GM21381 (cell line): Measurements from ENCODE around the gene OCLN.
A peak's percentile ranks its signal among the peaks of the same experiment; 100 is the strongest.
"Not testable (repeated sequence)": the region's sequence is repeated elsewhere in the genome, so short reads cannot be mapped to it uniquely, and the experiment has no call there.

Experiments
- ATAC-seq: cut with Tn5 transposase; IDR thresholded peaks from one replicate; pipeline ENCODE4 v1.9.1; 2021; ENCODE audit warnings: mild to moderate bottlenecking, moderate library complexity; ENCODE audit not compliant: unreplicated experiment

Gene OCLN

GRCh38 chr5:69526660-69527059, 34.1 kb downstream of the OCLN start:
- ATAC-seq = no peak

GRCh38 chr5:69527128-69527770, 34.7 kb downstream of the OCLN start:
- ATAC-seq = no peak

GRCh38 chr5:69528035-69528434, 35.4 kb downstream of the OCLN start:
- ATAC-seq = no peak

GRCh38 chr5:69528609-69529008, 36.0 kb downstream of the OCLN start:
- ATAC-seq = no peak

GRCh38 chr5:69530561-69531405, 38.2 kb downstream of the OCLN start:
- no peak for ATAC-seq

- ATAC-seq = no peak
These were observed 38.8 kb downstream of the OCLN start for GRCh38 chr5:69531406-69531801.

- ATAC-seq = not testable (repeated sequence)
These were observed 45.3 kb downstream of the OCLN start for GRCh38 chr5:69537911-69538310.

GRCh38 chr5:69538735-69539134, 46.1 kb downstream of the OCLN start:
- ATAC-seq = not testable (repeated sequence)

GRCh38 chr5:69541347-69541746, 48.8 kb downstream of the OCLN start:
- not testable (repeated sequence) for ATAC-seq

- ATAC-seq = not testable (repeated sequence)
These were observed 50.4 kb downstream of the OCLN start for GRCh38 chr5:69542838-69543618.

- ATAC-seq = not testable (repeated sequence)
These were observed 52.0 kb downstream of the OCLN start for GRCh38 chr5:69544602-69545001.

GRCh38 chr5:69559908-69560330, 67.3 kb downstream of the OCLN start, which contains the start of gene GTF2H2C:
Gene GTF2H2C, plus strand, starts transcription at chr5:69560191. Its CDS starts 4,942 bp downstream, at chr5:69565133.
- ATAC-seq = peak; percentile 96

GRCh38 chr5:69560587-69561431, 68.2 kb downstream of the OCLN start:
- not testable (repeated sequence) for ATAC-seq

GRCh38 chr5:69566172-69566571, 73.6 kb downstream of the OCLN start:
- not testable (repeated sequence) for ATAC-seq

- ATAC-seq = not testable (repeated sequence)
These were observed 75.5 kb downstream of the OCLN start for GRCh38 chr5:69568072-69568471.

GRCh38 chr5:69583356-69583755, 90.8 kb downstream of the OCLN start:
- not testable (repeated sequence) for ATAC-seq

- ATAC-seq = not testable (repeated sequence)
These were observed 103.7 kb downstream of the OCLN start for GRCh38 chr5:69596114-69596840.

GRCh38 chr5:69601947-69602346, 109.4 kb downstream of the OCLN start:
- ATAC-seq = peak; percentile 54

- not testable (repeated sequence) for ATAC-seq
These were observed 114.2 kb downstream of the OCLN start for GRCh38 chr5:69606839-69607238.
